HG03342 (cell line): Measurements from ENCODE around the gene CTNNA3.

ENCODE experiments used
- ATAC-seq: cut with Tn5 transposase; IDR thresholded peaks from one replicate; pipeline ENCODE4 v1.9.1; 2021; ENCODE audit warnings: mild to moderate bottlenecking, moderate library complexity; ENCODE audit not compliant: unreplicated experiment

CTNNA3 gene

GRCh38 chr10:65911151-65911835 is 1784.7 kb downstream of the CTNNA3 start:
- ATAC-seq: no peak

GRCh38 chr10:65910209-65910608 is 1785.8 kb downstream of the CTNNA3 start:
- ATAC-seq: no peak

- no peak for ATAC-seq
Measured at GRCh38 chr10:65907199-65907712, 1788.7 kb downstream of the CTNNA3 start.

GRCh38 chr10:65903620-65904019 is 1792.4 kb downstream of the CTNNA3 start:
- no peak for ATAC-seq

GRCh38 chr10:65900271-65900670 is 1795.7 kb downstream of the CTNNA3 start:
- ATAC-seq: no peak

- ATAC-seq: no peak
Measured at GRCh38 chr10:65898055-65898454, 1797.9 kb downstream of the CTNNA3 start.

GRCh38 chr10:65894961-65895360 is 1801.0 kb downstream of the CTNNA3 start:
- ATAC-seq: no peak

- ATAC-seq: no peak
Measured at GRCh38 chr10:65894379-65894778, 1801.6 kb downstream of the CTNNA3 start.

- ATAC-seq: no peak
Measured at GRCh38 chr10:65893676-65894075, 1802.3 kb downstream of the CTNNA3 start.

GRCh38 chr10:65892284-65892683 is 1803.7 kb downstream of the CTNNA3 start:
- no peak for ATAC-seq

GRCh38 chr10:65891073-65891981 is 1804.7 kb downstream of the CTNNA3 start:
- peak; percentile 93 for ATAC-seq

GRCh38 chr10:65864529-65864928 is 1831.5 kb downstream of the CTNNA3 start:
- ATAC-seq: no peak

GRCh38 chr10:65864036-65864435 is 1832.0 kb downstream of the CTNNA3 start:
- no peak for ATAC-seq
